HepG2 (cell line): ENCODE results near the gene MT4. TPM values are rescaled to one million over a fixed set of nuclear protein-coding genes. Genes with fewer than 3 reads are reported as not detected.

ENCODE experiments used
- AHR ChIP-seq: IDR thresholded peaks from 2 replicates; pipeline ENCODE4 v1.6.1; 2018; ENCODE audit warnings: missing genetic modification reagents, missing compliant biosample characterization
- ATM ChIP-seq: fragments of 450-650 bp; IDR thresholded peaks from 2 replicates; pipeline ENCODE4 v1.7.1; 2017; ENCODE audit warnings: mild to moderate bottlenecking, borderline replicate concordance
- CAMTA2 ChIP-seq: sonication (generic); formaldehyde crosslinking; IDR thresholded peaks from 2 replicates; pipeline ENCODE4 v1.4.0; 2020; ENCODE audit warnings: mild to moderate bottlenecking, missing genetic modification reagents, borderline replicate concordance
- CENPT ChIP-seq: sonication (generic); formaldehyde crosslinking; IDR thresholded peaks from 2 replicates; pipeline ENCODE4 v1.8.0; 2022; ENCODE audit warnings: low read depth, mild to moderate bottlenecking, moderate library complexity, missing genetic modification reagents
- DMTF1 ChIP-seq: sonication (generic); formaldehyde crosslinking; IDR thresholded peaks from 2 replicates; pipeline ENCODE4 v1.4.0; 2020; ENCODE audit warnings: mild to moderate bottlenecking, missing genetic modification reagents
- GATA4 ChIP-seq: sonication (generic); IDR thresholded peaks from 2 replicates; pipeline ENCODE4 v1.6.1; 2016; ENCODE audit warnings: antibody characterized with exemption, low read depth, borderline replicate concordance
- GTF3A ChIP-seq: sonication (generic); formaldehyde crosslinking; conservative IDR thresholded peaks from 2 replicates; pipeline ENCODE4 v1.4.0; 2020; ENCODE audit warnings: mild to moderate bottlenecking, missing genetic modification reagents
- HOMEZ ChIP-seq: IDR thresholded peaks from 2 replicates; pipeline ENCODE4 v1.6.1; 2016; ENCODE audit warnings: low read depth
- ISX ChIP-seq: sonication (generic); formaldehyde crosslinking; conservative IDR thresholded peaks from 2 replicates; pipeline ENCODE4 v1.5.0; 2020; ENCODE audit warnings: missing genetic modification reagents
- KAT2B ChIP-seq: fragments of 150-350 bp; IDR thresholded peaks from 2 replicates; pipeline ENCODE4 v1.6.1; 2014; ENCODE audit warnings: low read depth, low read length, borderline replicate concordance
- MIER3 ChIP-seq: IDR thresholded peaks from 2 replicates; pipeline ENCODE4 v1.6.1; 2016; ENCODE audit warnings: missing compliant biosample characterization, borderline replicate concordance
- MLXIP ChIP-seq: sonication (generic); formaldehyde crosslinking; IDR thresholded peaks from 2 replicates; pipeline ENCODE4 v1.9.0; 2021; ENCODE audit warnings: missing genetic modification reagents, borderline replicate concordance
- NPAS2 ChIP-seq: sonication (generic); formaldehyde crosslinking; IDR thresholded peaks from 2 replicates; pipeline ENCODE4 v1.8.0; 2022; ENCODE audit warnings: mild to moderate bottlenecking, missing genetic modification reagents, borderline replicate concordance
- TBL1XR1 ChIP-seq: fragments of 150-350 bp; IDR thresholded peaks from 2 replicates; pipeline ENCODE4 v1.6.1; 2014; ENCODE audit warnings: borderline replicate concordance, low read length; ENCODE audit not compliant: partially characterized antibody
- XRCC5 ChIP-seq: fragments of 200-400 bp; formaldehyde crosslinking; optimal IDR thresholded peaks from 2 replicates; pipeline ENCODE3; 2017; ENCODE audit warnings: mild to moderate bottlenecking, low read length
- ZBTB44 ChIP-seq: sonication (generic); formaldehyde crosslinking; IDR thresholded peaks from 2 replicates; pipeline ENCODE4 v1.4.0; 2020; ENCODE audit warnings: missing genetic modification reagents
- ZNF354B ChIP-seq: sonication (generic); formaldehyde crosslinking; IDR thresholded peaks from 2 replicates; pipeline ENCODE4 v1.8.0; 2022; ENCODE audit warnings: mild to moderate bottlenecking, missing genetic modification reagents
- ZNF597 ChIP-seq: sonication (generic); formaldehyde crosslinking; IDR thresholded peaks from 2 replicates; pipeline ENCODE4 v1.5.0; 2020; ENCODE audit warnings: missing genetic modification reagents
- ZNF616 ChIP-seq: sonication (generic); formaldehyde crosslinking; IDR thresholded peaks from 2 replicates; pipeline ENCODE4 v1.5.0; 2020; ENCODE audit warnings: low read depth, mild to moderate bottlenecking, missing genetic modification reagents
- ZNF788 ChIP-seq: sonication (generic); formaldehyde crosslinking; IDR thresholded peaks from 2 replicates; pipeline ENCODE4 v1.5.0; 2020; ENCODE audit warnings: mild to moderate bottlenecking, missing genetic modification reagents, borderline replicate concordance
- ZNF841 ChIP-seq: sonication (generic); formaldehyde crosslinking; IDR thresholded peaks from 2 replicates; pipeline ENCODE4 v1.8.1; 2023; ENCODE audit warnings: missing genetic modification reagents, borderline replicate concordance
- polyA plus RNA-seq, 8 experiments: library from polyadenylated mRNA; depleted of rRNA in 3 of 8; stranded (reverse) in 7 of 8; unstranded in 1 of 8; fragments of >200 nt; fragmentation: Illumina TruSeq in 4 of 8; extraction: Trizol in 4 of 8; gene quantifications; 2 replicates each; pipeline versions ENCODE4 v1.2.1 to v1.2.3, GENCODE V29; 2011 to 2016; ENCODE audit warnings: low read depth in 4 of 8, missing spikeins in 1 of 8, mixed read lengths in 1 of 8; ENCODE audit not compliant: insufficient read depth in 1 of 8
- total RNA-seq, 5 experiments: library from RNA; depleted of rRNA; stranded (reverse); fragments of >200 nt; fragmentation: Illumina TruSeq; extraction: Trizol; gene quantifications; 2 replicates each; pipeline ENCODE4 v1.2.3, GENCODE V29; 2016; ENCODE audit warnings: low read depth in 1 of 5

Gene MT4
- total and polyA plus RNA-seq, 2 of the 13 experiments (the other 11 are each of a cell fraction or from before 2014, with no cell fraction given) = not detected

- no peak for TF ChIP-seq KAT2B
- TF ChIP-seq HOMEZ (CRISPR knock-in tag) = peak; percentile 65; the same call in 1 of the 2 replicates
- no peak for TF ChIP-seq ZNF597 (CRISPR knock-in tag)
- no peak for TF ChIP-seq CAMTA2 (CRISPR knock-in tag)
- no peak for TF ChIP-seq GTF3A (CRISPR knock-in tag)
- no peak for TF ChIP-seq ISX (CRISPR knock-in tag)
- no peak for TF ChIP-seq TBL1XR1
- no peak for TF ChIP-seq MLXIP (CRISPR knock-in tag)
- TF ChIP-seq ZNF354B (CRISPR knock-in tag) = no peak; the same call in 1 of the 2 replicates
- TF ChIP-seq NPAS2 (CRISPR knock-in tag) = no peak
- peak; percentile 78 for TF ChIP-seq ZNF788 (CRISPR knock-in tag)
- TF ChIP-seq XRCC5 = no peak
- no peak for TF ChIP-seq ATM
- no peak for TF ChIP-seq CENPT (CRISPR knock-in tag)
- no peak; the same call in 1 of the 2 replicates for TF ChIP-seq GATA4
- no peak for TF ChIP-seq ZBTB44 (CRISPR knock-in tag)
- peak; percentile 79 for TF ChIP-seq ZNF616 (CRISPR knock-in tag)
- 0 out of 2 replicates have a peak, but pooled peaks have one; percentile 56 for TF ChIP-seq MIER3 (CRISPR knock-in tag)
- no peak for TF ChIP-seq ZNF841 (CRISPR knock-in tag)
- peak; percentile 95 for TF ChIP-seq AHR
- TF ChIP-seq DMTF1 (CRISPR knock-in tag) = no peak; the same call in 1 of the 2 replicates
Measured at GRCh38 chr16:56607109-56607618, 42.3 kb downstream of the MT4 start (continued).
